WERI-Rb-1 (cell line): ENCODE data around the gene KLK1.

ENCODE experiments used
- DNase-seq: peaks from one replicate; pipeline ENCODE4 v3.0.0-alpha.2; 2020
- H3K27ac ChIP-seq: fragments of 250-450 bp; sonication (Bioruptor Pico); 2 replicates; pipeline ENCODE4 v1.5.1; 2020; ENCODE audit warnings: mild to moderate bottlenecking, moderate library complexity
- H3K27me3 ChIP-seq: fragments of 250-450 bp; sonication (Bioruptor Pico); 2 replicates; pipeline ENCODE4 v1.5.1; 2021; ENCODE audit warnings: mild to moderate bottlenecking, low read depth, moderate library complexity; ENCODE audit not compliant: insufficient read depth, severe bottlenecking
- H3K36me3 ChIP-seq: fragments of 250-450 bp; sonication (Bioruptor Pico); 2 replicates; pipeline ENCODE4 v1.5.1; 2020; ENCODE audit warnings: mild to moderate bottlenecking, moderate library complexity
- H3K4me3 ChIP-seq: 2 replicates; pipeline ENCODE4 v1.5.1; 2011; ENCODE audit warnings: low read depth, mild to moderate bottlenecking, control low read depth, low read length
- H3K9me3 ChIP-seq: fragments of 250-450 bp; sonication (Bioruptor Pico); 2 replicates; pipeline ENCODE4 v1.5.1; 2021; ENCODE audit warnings: mild to moderate bottlenecking, moderate library complexity; ENCODE audit not compliant: severe bottlenecking
- CTCF ChIP-seq: IDR thresholded peaks from 2 replicates; pipeline ENCODE4 v1.5.1; 2011; ENCODE audit warnings: low read depth, mild to moderate bottlenecking, control low read depth, inconsistent platforms, low read length

Gene KLK1

GRCh38 chr19:50780753-50781435 is 42.7 kb downstream of the KLK1 start:
- DNase-seq = no peak
- H3K36me3 ChIP-seq = no peaks in the 10 kb centered on the region
- no peak overlapping the region for H3K4me3 ChIP-seq
- TF ChIP-seq CTCF = no peak
- H3K27me3 ChIP-seq = peaks cover 51% of the 10 kb centered on the region
- peaks cover 7% of the 10 kb centered on the region for H3K9me3 ChIP-seq
- H3K27ac ChIP-seq = no peak overlapping the region

- Histone ChIP-seq H3K27me3 (peaks cover 51% of the 10 kb centered on the region), H3K4me3 (no peak overlapping the region), H3K27ac (no peak overlapping the region), H3K9me3 (peaks cover 7% of the 10 kb centered on the region), H3K36me3 (no peaks in the 10 kb centered on the region)
- TF ChIP-seq CTCF = no peak
- DNase-seq = no peak
Measured at GRCh38 chr19:50779504-50780457, 43.8 kb downstream of the KLK1 start.

GRCh38 chr19:50778906-50779430 is 44.6 kb downstream of the KLK1 start:
- Histone ChIP-seq H3K27ac (no peak overlapping the region), H3K27me3 (peaks cover 51% of the 10 kb centered on the region), H3K9me3 (peaks cover 7% of the 10 kb centered on the region), H3K36me3 (no peaks in the 10 kb centered on the region), H3K4me3 (no peak overlapping the region)
- DNase-seq = no peak
- no peak for TF ChIP-seq CTCF

GRCh38 chr19:50777830-50778303 is 45.7 kb downstream of the KLK1 start:
- peaks cover 7% of the 10 kb centered on the region for H3K9me3 ChIP-seq
- no peaks in the 10 kb centered on the region for H3K36me3 ChIP-seq
- peaks cover 51% of the 10 kb centered on the region for H3K27me3 ChIP-seq
- H3K4me3 ChIP-seq = no peak overlapping the region
- no peak overlapping the region for H3K27ac ChIP-seq
- TF ChIP-seq CTCF = no peak
- no peak for DNase-seq

GRCh38 chr19:50777261-50777660 is 46.3 kb downstream of the KLK1 start:
- TF ChIP-seq CTCF = no peak
- Histone ChIP-seq H3K27ac (no peak overlapping the region), H3K27me3 (peaks cover 51% of the 10 kb centered on the region), H3K4me3 (no peak overlapping the region), H3K9me3 (peaks cover 7% of the 10 kb centered on the region), H3K36me3 (no peaks in the 10 kb centered on the region)
- DNase-seq = no peak
